ENCODE measurements around the gene ARPP21.

- no peak for TF ChIP-seq CTCF (IDR thresholded peaks at IDR 0.05)
- TF ChIP-seq EP300 (IDR thresholded peaks at IDR 0.05): no peak
- TF ChIP-seq POLR2A (IDR thresholded peaks at IDR 0.05): no peak
Measured at GRCh38 chr3:35616346-35616745, 23.0 kb upstream of the ARPP21 start.
